ENCODE measurements around the gene MCOLN2. TPM values are rescaled to one million over a fixed set of nuclear protein-coding genes. Genes with fewer than 3 reads are reported as not detected.
A peak's percentile ranks its signal among the peaks of the same experiment; 100 is the strongest.
"Not testable (repeated sequence)": the region's sequence is repeated elsewhere in the genome, so short reads cannot be mapped to it uniquely, and the experiment has no call there.

The MCOLN2 gene
- total RNA-seq, 1 donor from 2014 or later = 92.3 TPM

GRCh38 chr1:84998642-84999280, 1.8 kb upstream of the MCOLN2 start:
- DNase-seq = peak; percentile 80
- intact Hi-C loops (cut with micrococcal nuclease) = loop anchor here (2.0 to 5.0 kb wide), 4 partner anchors 28 to 851 kb away; partner anchors contain the start of genes C1orf52 and SSX2IP
- Mint-ChIP-seq H3K4me1 (peaks cover 40% of the 10 kb centered on the region), H3K9me3 (peaks cover 10% of the 10 kb centered on the region), H3K27ac (peak overlapping the region; percentile 21), H3K36me3 (ENCODE audit: low read depth) (peaks cover 30% of the 10 kb centered on the region), H3K4me3 (peak overlapping the region; percentile 85), H3K27me3 (peaks cover 42% of the 10 kb centered on the region)

GRCh38 chr1:84997667-84998600, 1.0 kb upstream of the MCOLN2 start:
- Mint-ChIP-seq H3K27ac (peak overlapping the region; percentile 23), H3K9me3 (peaks cover 4% of the 10 kb centered on the region), H3K4me3 (peak overlapping the region; percentile 85), H3K27me3 (peaks cover 40% of the 10 kb centered on the region), H3K4me1 (peaks cover 41% of the 10 kb centered on the region), H3K36me3 (ENCODE audit: low read depth) (peaks cover 28% of the 10 kb centered on the region)
- peak; percentile 70 for DNase-seq
- intact Hi-C loops (cut with micrococcal nuclease) = loop anchor here (2.0 to 5.0 kb wide), 6 partner anchors 29 to 851 kb away; partner anchors contain the start of genes C1orf52, SSX2IP and SYDE2

GRCh38 chr1:84995484-84996334, 1.2 kb downstream of the MCOLN2 start:
- intact Hi-C loops (cut with micrococcal nuclease) = loop anchor here (1.0 to 5.0 kb wide), 11 partner anchors 7 to 848 kb away; partner anchors contain the start of genes C1orf52, SSX2IP and SYDE2
- peaks cover 39% of the 10 kb centered on the region for H3K36me3 Mint-ChIP-seq (ENCODE audit: low read depth)
- peaks cover 4% of the 10 kb centered on the region for H3K9me3 Mint-ChIP-seq
- peak; percentile 72 for DNase-seq
- peaks cover 57% of the 10 kb centered on the region for H3K4me1 Mint-ChIP-seq
- peak overlapping the region; percentile 85 for H3K4me3 Mint-ChIP-seq
- peak overlapping the region; percentile 89 for H3K27ac Mint-ChIP-seq
- peaks cover 24% of the 10 kb centered on the region for H3K27me3 Mint-ChIP-seq

GRCh38 chr1:84991097-84991920, 5.6 kb downstream of the MCOLN2 start:
- Mint-ChIP-seq H3K36me3 (ENCODE audit: low read depth) (peaks cover 50% of the 10 kb centered on the region), H3K27me3 (no peaks in the 10 kb centered on the region), H3K27ac (peak overlapping the region; percentile 84), H3K9me3 (peaks cover 4% of the 10 kb centered on the region), H3K4me1 (peaks cover 57% of the 10 kb centered on the region), H3K4me3 (peak overlapping the region; percentile 70)
- intact Hi-C loops (cut with micrococcal nuclease) = no loop called here
- no peak for DNase-seq

GRCh38 chr1:84988588-84988987, 8.3 kb downstream of the MCOLN2 start:
- H3K36me3 Mint-ChIP-seq (ENCODE audit: low read depth) = peaks cover 52% of the 10 kb centered on the region

GRCh38 chr1:84986561-84986960, 10.4 kb downstream of the MCOLN2 start:
- Mint-ChIP-seq H3K4me1 (peaks cover 39% of the 10 kb centered on the region), H3K36me3 (ENCODE audit: low read depth) (peaks cover 42% of the 10 kb centered on the region)
- not testable (repeated sequence) for H3K9me3 Mint-ChIP-seq, H3K27ac Mint-ChIP-seq, DNase-seq, H3K27me3 Mint-ChIP-seq, H3K4me3 Mint-ChIP-seq
- intact Hi-C loops (cut with micrococcal nuclease) = loop anchor here (5.0 kb wide), 2 partner anchors 41 to 689 kb away; no protein-coding TSS in a partner anchor

More at GRCh38 chr1:84988588-84988987, 8.3 kb downstream of the MCOLN2 start:
- no peaks in the 10 kb centered on the region for H3K27me3 Mint-ChIP-seq
- H3K4me3 Mint-ChIP-seq = peak overlapping the region; percentile 67
- H3K27ac Mint-ChIP-seq = peak overlapping the region; percentile 72
- intact Hi-C loops (cut with micrococcal nuclease) = loop anchor here (1.0 to 5.0 kb wide), 6 partner anchors 8 to 691 kb away; no protein-coding TSS in a partner anchor
- H3K4me1 Mint-ChIP-seq = peaks cover 53% of the 10 kb centered on the region
- peaks cover 4% of the 10 kb centered on the region for H3K9me3 Mint-ChIP-seq
- peak; percentile 71 for DNase-seq

- H3K27me3 Mint-ChIP-seq = no peaks in the 10 kb centered on the region
- H3K9me3 Mint-ChIP-seq = peaks cover 13% of the 10 kb centered on the region
- intact Hi-C loops (cut with micrococcal nuclease) = loop anchor here (5.0 kb wide), 2 partner anchors 42 to 688 kb away; no protein-coding TSS in a partner anchor
- H3K36me3 Mint-ChIP-seq (ENCODE audit: low read depth) = peaks cover 47% of the 10 kb centered on the region
- H3K27ac Mint-ChIP-seq = no peak overlapping the region
- H3K4me3 Mint-ChIP-seq = no peak overlapping the region
- no peak for DNase-seq
- peaks cover 40% of the 10 kb centered on the region for H3K4me1 Mint-ChIP-seq
These were observed 11.5 kb downstream of the MCOLN2 start for GRCh38 chr1:84985365-84985764.

GRCh38 chr1:84982395-84982794, 14.5 kb downstream of the MCOLN2 start:
- H3K4me1 Mint-ChIP-seq = peaks cover 51% of the 10 kb centered on the region
- peaks cover 63% of the 10 kb centered on the region for H3K36me3 Mint-ChIP-seq (ENCODE audit: low read depth)
- DNase-seq = no peak
- H3K27ac Mint-ChIP-seq = no peak overlapping the region
- H3K9me3 Mint-ChIP-seq = peaks cover 26% of the 10 kb centered on the region
- H3K27me3 Mint-ChIP-seq = no peaks in the 10 kb centered on the region
- intact Hi-C loops (cut with micrococcal nuclease) = no loop called here
- no peak overlapping the region for H3K4me3 Mint-ChIP-seq

GRCh38 chr1:84975035-84975434, 21.9 kb downstream of the MCOLN2 start:
- Mint-ChIP-seq H3K27me3 (no peaks in the 10 kb centered on the region), H3K4me3 (no peak overlapping the region), H3K9me3 (peaks cover 14% of the 10 kb centered on the region), H3K4me1 (peaks cover 70% of the 10 kb centered on the region), H3K36me3 (ENCODE audit: low read depth) (peaks cover 55% of the 10 kb centered on the region), H3K27ac (no peak overlapping the region)
- intact Hi-C loops (cut with micrococcal nuclease) = no loop called here
- peak; percentile 55 for DNase-seq

- Mint-ChIP-seq H3K27me3 (no peaks in the 10 kb centered on the region), H3K27ac (peak overlapping the region; percentile 83), H3K36me3 (ENCODE audit: low read depth) (peaks cover 52% of the 10 kb centered on the region), H3K4me1 (peaks cover 65% of the 10 kb centered on the region), H3K9me3 (peaks cover 9% of the 10 kb centered on the region), H3K4me3 (peak overlapping the region; percentile 61)
- DNase-seq = peak; percentile 65
- intact Hi-C loops (cut with micrococcal nuclease) = loop anchor here (1.0 kb wide), 2 partner anchors 15 to 23 kb away; no protein-coding TSS in a partner anchor
These were observed 23.2 kb downstream of the MCOLN2 start for GRCh38 chr1:84973498-84974334.

- peaks cover 52% of the 10 kb centered on the region for H3K36me3 Mint-ChIP-seq (ENCODE audit: low read depth)
- intact Hi-C loops (cut with micrococcal nuclease) = loop anchor here (1.0 kb wide), 1 partner anchor 27 kb away; no protein-coding TSS in a partner anchor
These were observed 24.4 kb downstream of the MCOLN2 start for GRCh38 chr1:84972377-84972987.

More at GRCh38 chr1:84972377-84972987, 24.4 kb downstream of the MCOLN2 start:
- H3K4me3 Mint-ChIP-seq = peak overlapping the region; percentile 60
- no peak for DNase-seq
- H3K27me3 Mint-ChIP-seq = no peaks in the 10 kb centered on the region
- H3K27ac Mint-ChIP-seq = peak overlapping the region; percentile 90
- H3K4me1 Mint-ChIP-seq = peaks cover 62% of the 10 kb centered on the region
- H3K9me3 Mint-ChIP-seq = peaks cover 10% of the 10 kb centered on the region

Data from activated CD4-positive, alpha-beta T cell treated with anti-CD3 and anti-CD28 coated beads, Interleukin-2, amount 10 ng/mL, durations not matched to agents 24 days and 14 days (primary cell).